Heart left ventricle (tissue), 16 donors: ENCODE results near the gene HID1. TPM values are rescaled to one million over a fixed set of nuclear protein-coding genes. Genes with fewer than 3 reads are reported as not detected.

Source experiments
- ATAC-seq, 4 donors: fragments of 200-7000 bp; cut with Tn5 transposase; one replicate each; pipeline ENCODE4 v1.9.1; 2020 to 2022; ENCODE audit warnings: moderate library complexity in 4 of 4, mild to moderate bottlenecking in 3 of 4, moderate number of reproducible peaks in 1 of 4
- DNase-seq, 5 donors: peaks; one replicate each; pipeline ENCODE4 v3.0.0-alpha.2; 2020
- H3K27ac ChIP-seq, 12 donors: fragments of 200-600 bp; sonication (generic) in 4 of 12; one replicate each; pipeline versions ENCODE4 v1.5.0 to v1.8.0; 2016 to 2022; ENCODE audit warnings: mild to moderate bottlenecking in 2 of 12
- H3K27me3 ChIP-seq, 9 donors: fragments of 200-600 bp; sonication (generic) in 2 of 9; one replicate each; pipeline versions ENCODE4 v1.5.1 to v1.8.0; 2016 to 2022; ENCODE audit warnings: mild to moderate bottlenecking in 3 of 9
- H3K36me3 ChIP-seq, 9 donors: fragments of 200-600 bp; sonication (generic) in 2 of 9; one replicate each; pipeline versions ENCODE4 v1.5.0 to v1.8.0; 2018 to 2022; ENCODE audit warnings: mild to moderate bottlenecking in 2 of 9
- H3K4me1 ChIP-seq, 12 donors: fragments of 200-600 bp; sonication (generic) in 4 of 12; one replicate each; pipeline versions ENCODE4 v1.5.0 to v1.8.0; 2016 to 2022; ENCODE audit warnings: mild to moderate bottlenecking in 3 of 12
- H3K4me3 ChIP-seq, 12 donors: fragments of 200-600 bp; sonication (generic) in 4 of 12; one replicate each; pipeline versions ENCODE4 v1.5.0 to v1.8.0; 2017 to 2022; ENCODE audit warnings: mild to moderate bottlenecking in 9 of 12, moderate library complexity in 4 of 12
- H3K9me3 ChIP-seq, 12 donors: fragments of 200-600 bp; sonication (generic) in 4 of 12; one replicate each; pipeline versions ENCODE4 v1.5.0 to v1.8.0; 2016 to 2022; ENCODE audit warnings: mild to moderate bottlenecking in 1 of 12
- POLR2A ChIP-seq, 2 donors: fragments of 450-650 bp; IDR thresholded peaks; one replicate each; pipeline ENCODE4 v1.6.1; 2017; ENCODE audit warnings: antibody characterized with exemption in 2 of 2, mild to moderate bottlenecking in 2 of 2, moderate library complexity in 2 of 2
- WGBS, 4 donors: extraction: QIAGEN DNeasy Blood & Tissue Kit in 2 of 4; methylation state at CpG; one replicate each; pipeline versions ENCODE4 v1.1.5 to v1.1.7; 2013 to 2018; 5-methylcytosine and 5-hydroxymethylcytosine counted together
- intact Hi-C, 10 donors: fragments of 100-400 bp; cut with DNase I; formaldehyde crosslinking; loops; one replicate each; pipeline versions ENCODE4 v1.11.1 to v1.14.2; 2022
- polyA plus RNA-seq, 2 donors: library from polyadenylated mRNA; stranded (reverse); fragments of 200-250 nt; gene quantifications; one replicate each; pipeline ENCODE4 v1.2.3, GENCODE V29; 2013
- total RNA-seq, 9 donors: library from RNA; depleted of rRNA in 2 of 9; stranded (reverse); fragments of >200 nt in 2 of 9; fragmentation: NEBNext Ultra II Directional in 3 of 9; extraction: Animal tissue kit (Norgen Biotek cat#: 25700) in 3 of 9; gene quantifications; one replicate each; pipeline versions ENCODE4 v1.1.0 to v1.2.4, GENCODE V29; 2016 to 2023
- TF ChIP-seq, protein P1 (sequence below), 12 donors: fragments of 200-600 bp; sonication (generic) in 4 of 12; IDR thresholded peaks; one replicate each; pipeline versions ENCODE4 v1.5.0 to v1.8.0; 2018 to 2022; ENCODE audit warnings: antibody characterized with exemption in 12 of 12, mild to moderate bottlenecking in 5 of 12
- donor health status: ischemic (EF 13 %, LVEDD 7.1; RV severe dilation, severe dysfunction).
- donor health status: healthy with polysubstance abuse.
- donor health status: DM: no; HTN: yes; CAD: no.
- donor health status: DM: no; HTN: no; CAD: no.
- donor health status: ischemic (EF 25% LVEDD 6.9; RV normal size, moderate dysfunction).
- donor health status: ischemic (EF 25% LVEDD 5.7; RV mildly dilated, moderate dysfunction).
- donor health status: healthy.
- donor health status: DM: yes; HTN: yes; CAD: no.
- donor health status: ischemic (EF 35%, LVEDD 5.7; RV mildly dilated, moderate dysfunction).
- donor health status: nonischemic (EF 11% LVEDD 7.7; RV severe dilation, severe dysfunction).
- donor health status: DM: yes; HTN: yes; CAD: no.
- donor health status: PGD.
- donor health status: ischemic (EF 29% LVEDD 5.4; RV normal size, mild dysfunction).
- donor health status: nonischemic (EF 23%, LVEDD 6.1; RV moderate dilation, normal function).

HID1 gene
- total and polyA plus RNA-seq, 11 donors, result 5.7 to 15.7 (median 9.8) TPM

DNA sequence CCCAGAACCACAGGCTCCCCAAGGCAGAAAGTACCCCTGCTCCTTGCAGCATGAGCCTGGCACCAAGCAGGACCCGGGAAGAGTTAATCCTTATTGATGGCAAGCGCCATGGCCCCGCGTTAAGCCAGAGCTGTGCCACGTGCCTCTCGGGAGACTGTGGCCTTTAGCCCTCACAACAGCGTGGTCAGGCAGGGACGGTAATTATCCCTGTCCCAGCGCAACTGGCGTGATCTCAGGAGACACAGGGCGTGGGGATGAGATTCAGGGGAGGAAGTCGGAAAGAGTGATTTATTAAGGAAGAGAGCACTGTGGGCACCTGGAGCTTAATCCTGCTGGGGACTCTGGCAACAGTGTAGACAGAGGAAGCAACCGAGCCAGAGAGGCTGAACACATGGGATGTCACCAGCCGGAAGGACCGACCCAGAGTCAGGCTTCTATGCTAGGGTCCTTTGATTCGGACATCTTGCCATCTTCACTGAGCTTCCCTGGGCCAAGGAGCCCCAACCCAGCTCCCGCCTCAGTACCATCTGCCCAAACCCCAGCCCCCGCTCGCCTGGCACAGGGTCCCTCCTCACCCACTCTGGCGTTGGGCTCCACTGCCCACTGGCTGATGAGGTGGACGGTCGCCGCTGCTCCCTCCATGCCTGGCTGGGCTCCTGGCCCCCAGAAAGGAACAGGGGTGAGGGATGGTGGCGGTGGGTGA is 20.0 kb downstream of the HID1 start:
- H3K4me1 ChIP-seq, result no peaks in the 10 kb centered on the region
- intact Hi-C loops, result loop anchor here in 1 of 10 donors (10.0 kb wide), 1 partner anchor 158 kb away; no protein-coding TSS in a partner anchor
- H3K9me3 ChIP-seq, result no peaks in the 10 kb centered on the region
- H3K27ac ChIP-seq, result no peak overlapping the region
- H3K4me3 ChIP-seq, result no peak overlapping the region
- H3K36me3 ChIP-seq, result peaks cover 0 to 22% (median 0%) of the 10 kb centered on the region in 9 donors
- H3K27me3 ChIP-seq, result peaks cover 0 to under 1% (median 0%) of the 10 kb centered on the region in 9 donors
- DNase-seq (no peak), ATAC-seq (no peak)
- WGBS, 4 donors, result 69 to 82% (median 80%) methylated on average over 23 to 24 of the region's 24 CpGs
- TF ChIP-seq POLR2A (IDR thresholded peaks at IDR 0.05), result no peak
- TF ChIP-seq, protein P1, sequence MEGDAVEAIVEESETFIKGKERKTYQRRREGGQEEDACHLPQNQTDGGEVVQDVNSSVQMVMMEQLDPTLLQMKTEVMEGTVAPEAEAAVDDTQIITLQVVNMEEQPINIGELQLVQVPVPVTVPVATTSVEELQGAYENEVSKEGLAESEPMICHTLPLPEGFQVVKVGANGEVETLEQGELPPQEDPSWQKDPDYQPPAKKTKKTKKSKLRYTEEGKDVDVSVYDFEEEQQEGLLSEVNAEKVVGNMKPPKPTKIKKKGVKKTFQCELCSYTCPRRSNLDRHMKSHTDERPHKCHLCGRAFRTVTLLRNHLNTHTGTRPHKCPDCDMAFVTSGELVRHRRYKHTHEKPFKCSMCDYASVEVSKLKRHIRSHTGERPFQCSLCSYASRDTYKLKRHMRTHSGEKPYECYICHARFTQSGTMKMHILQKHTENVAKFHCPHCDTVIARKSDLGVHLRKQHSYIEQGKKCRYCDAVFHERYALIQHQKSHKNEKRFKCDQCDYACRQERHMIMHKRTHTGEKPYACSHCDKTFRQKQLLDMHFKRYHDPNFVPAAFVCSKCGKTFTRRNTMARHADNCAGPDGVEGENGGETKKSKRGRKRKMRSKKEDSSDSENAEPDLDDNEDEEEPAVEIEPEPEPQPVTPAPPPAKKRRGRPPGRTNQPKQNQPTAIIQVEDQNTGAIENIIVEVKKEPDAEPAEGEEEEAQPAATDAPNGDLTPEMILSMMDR (IDR thresholded peaks at IDR 0.05), result no peak

DNA sequence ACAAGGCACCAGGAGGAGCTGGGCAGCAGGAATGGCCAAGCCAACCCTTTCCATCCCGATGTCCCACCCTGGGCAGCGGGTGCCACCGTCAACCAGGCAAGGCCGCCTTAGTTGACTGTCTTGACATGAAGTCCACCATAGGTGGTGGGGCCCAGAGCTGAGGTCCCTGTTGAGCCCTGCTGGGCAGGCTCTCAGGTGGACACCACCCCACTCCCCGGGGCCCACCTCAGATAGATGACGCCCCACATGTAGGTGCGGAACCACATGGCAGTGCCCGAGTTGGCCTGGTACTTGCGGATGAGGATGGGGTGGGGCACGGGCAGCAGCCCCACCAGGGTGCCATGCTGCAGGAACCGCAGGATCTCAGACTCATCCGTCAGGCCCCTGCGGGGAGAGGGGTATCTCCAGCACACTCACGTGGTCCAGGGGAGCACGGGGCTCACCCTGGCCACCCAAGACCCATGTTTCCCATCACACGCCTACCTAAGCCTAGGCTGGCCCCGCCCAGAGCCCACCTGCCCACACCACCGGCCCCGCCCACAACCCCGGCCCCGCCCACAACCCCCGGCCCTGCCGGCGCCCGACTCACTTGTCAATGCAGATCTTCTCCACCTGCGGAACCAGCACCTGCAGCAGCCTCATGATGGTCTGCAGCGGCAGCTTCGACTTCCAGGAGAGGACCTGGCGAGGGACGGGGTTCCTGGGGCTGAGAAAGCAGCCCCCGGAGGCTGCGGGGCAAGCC is 20.7 kb downstream of the HID1 start:
- Histone ChIP-seq H3K4me3 (no peak overlapping the region), H3K27ac (no peak overlapping the region), H3K4me1 (no peaks in the 10 kb centered on the region), H3K27me3 (peaks cover 0 to 3% (median 0%) of the 10 kb centered on the region in 9 donors), H3K9me3 (no peaks in the 10 kb centered on the region), H3K36me3 (peaks cover 0 to 22% (median 0%) of the 10 kb centered on the region in 9 donors)
- intact Hi-C loops, result loop anchor here in 1 of 10 donors (10.0 kb wide), 1 partner anchor 157 kb away; no protein-coding TSS in a partner anchor
- ATAC-seq (no peak), DNase-seq (no peak)
- WGBS, 4 donors, result 60 to 76% (median 68%) methylated on average over 23 to 32 of the region's 32 CpGs
- TF ChIP-seq POLR2A (IDR thresholded peaks at IDR 0.05), result no peak
- TF ChIP-seq, protein P1 (IDR thresholded peaks at IDR 0.05), result no peak

DNA sequence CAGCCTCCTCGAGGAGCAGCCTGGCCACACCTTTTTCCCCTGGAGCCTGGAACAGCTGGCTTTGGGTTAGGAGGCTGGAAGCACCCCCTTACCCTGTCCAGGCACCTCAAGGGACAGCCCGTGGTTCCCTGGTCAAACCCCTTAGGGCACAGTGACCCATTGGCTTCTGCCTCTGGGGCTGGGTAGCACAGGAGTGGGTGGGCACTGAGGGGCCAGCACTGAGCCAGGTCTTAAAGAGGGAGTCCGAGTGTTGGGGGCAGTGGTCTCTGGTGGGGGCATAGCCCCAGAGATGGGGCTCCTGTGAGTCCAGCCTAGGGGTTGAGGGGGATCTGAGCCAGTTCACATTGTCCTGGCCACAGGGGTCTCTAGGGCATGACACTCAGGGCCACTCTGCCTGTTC is 21.5 kb downstream of the HID1 start:
- 54 to 76% (median 70%) methylated on average over 2 to 3 of the region's 3 CpGs for WGBS, 4 donors
- peaks cover 0 to 10% (median 0%) of the 10 kb centered on the region in 9 donors for H3K27me3 ChIP-seq
- DNase-seq (no peak), ATAC-seq (no peak)
- intact Hi-C loops, result loop anchor here in 1 of 10 donors (10.0 kb wide), 1 partner anchor 156 kb away; no protein-coding TSS in a partner anchor
- no peaks in the 10 kb centered on the region for H3K9me3 ChIP-seq
- TF ChIP-seq, protein P1 (IDR thresholded peaks at IDR 0.05), result no peak
- no peaks in the 10 kb centered on the region for H3K4me1 ChIP-seq
- H3K27ac ChIP-seq, result no peak overlapping the region
- H3K36me3 ChIP-seq, result peaks cover 0 to 22% (median 0%) of the 10 kb centered on the region in 9 donors
- H3K4me3 ChIP-seq, result no peak overlapping the region

DNA sequence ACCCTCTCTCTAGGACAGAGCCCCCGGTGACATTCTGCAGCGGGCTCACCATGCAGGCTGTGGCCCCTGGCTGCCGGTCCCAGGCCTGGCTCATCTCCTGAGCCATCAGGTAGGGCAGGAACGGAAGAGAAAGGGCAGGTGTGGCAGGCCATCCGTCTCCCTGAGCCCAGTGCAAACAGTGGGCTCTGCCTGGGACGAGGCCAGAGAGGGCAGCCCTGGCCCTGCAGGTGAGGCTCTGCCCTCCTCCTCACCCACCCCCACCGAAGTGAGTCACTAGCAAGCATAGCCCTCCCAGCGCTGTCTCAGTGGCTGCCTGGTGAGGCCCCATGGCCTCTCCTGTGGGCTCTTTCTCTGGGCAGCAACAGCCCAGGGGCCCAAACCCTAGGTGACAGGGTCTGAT is 22.4 kb downstream of the HID1 start:
- H3K9me3 ChIP-seq, result no peaks in the 10 kb centered on the region
- ATAC-seq (no peak), DNase-seq (no peak)
- no peaks in the 10 kb centered on the region for H3K4me1 ChIP-seq
- intact Hi-C loops, result loop anchor here in 1 of 10 donors (10.0 kb wide), 1 partner anchor 155 kb away; no protein-coding TSS in a partner anchor
- TF ChIP-seq, protein P1 (IDR thresholded peaks at IDR 0.05), result no peak
- no peak for TF ChIP-seq POLR2A (IDR thresholded peaks at IDR 0.05)
- no peak overlapping the region for H3K27ac ChIP-seq
- no peak overlapping the region for H3K4me3 ChIP-seq
- 62 to 67% (median 67%) methylated on average over 4 to 8 of the region's 8 CpGs; no CpG with 5 or more reads in 1 of the 4 donors for WGBS, 4 donors
- peaks cover 0 to 16% (median 0%) of the 10 kb centered on the region in 9 donors for H3K27me3 ChIP-seq
- peaks cover 0 to 17% (median 0%) of the 10 kb centered on the region in 9 donors for H3K36me3 ChIP-seq
